Stimulated activated CD4-positive, alpha-beta T cell treated with anti-CD3 and anti-CD28 coated beads, Interleukin-4, amount 100 ng/mL, for 24 hours (primary cell): Measurements from ENCODE around the gene KLC1.

Experiments used
- DNase-seq: peaks from one replicate; pipeline ENCODE4 v3.0.0-alpha.2; 2020

Gene KLC1

GRCh38 chr14:103692871-103693270 is 63.9 kb downstream of the KLC1 start:
- DNase-seq, result no peak

DNA sequence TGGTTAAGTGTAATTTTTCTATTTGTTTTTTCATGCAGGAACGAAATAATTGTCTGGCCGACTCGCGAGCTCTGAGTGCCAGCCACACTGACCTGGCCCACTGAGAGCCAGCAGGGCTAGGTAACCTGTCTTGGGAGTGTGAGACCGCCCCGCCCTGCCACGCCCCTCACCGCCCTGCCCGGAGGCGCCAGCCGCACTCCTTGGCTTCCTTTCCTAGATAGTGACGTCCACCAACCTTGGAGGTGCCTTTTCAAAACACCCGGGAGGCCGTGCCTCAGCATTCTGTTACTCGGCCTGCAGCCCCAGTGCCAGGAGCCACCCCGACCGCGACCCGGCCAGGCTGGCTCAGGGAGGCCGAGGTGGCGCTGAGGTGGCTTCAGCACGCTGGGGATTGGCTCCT is 64.5 kb downstream of the KLC1 start:
- DNase-seq, result no peak

DNA sequence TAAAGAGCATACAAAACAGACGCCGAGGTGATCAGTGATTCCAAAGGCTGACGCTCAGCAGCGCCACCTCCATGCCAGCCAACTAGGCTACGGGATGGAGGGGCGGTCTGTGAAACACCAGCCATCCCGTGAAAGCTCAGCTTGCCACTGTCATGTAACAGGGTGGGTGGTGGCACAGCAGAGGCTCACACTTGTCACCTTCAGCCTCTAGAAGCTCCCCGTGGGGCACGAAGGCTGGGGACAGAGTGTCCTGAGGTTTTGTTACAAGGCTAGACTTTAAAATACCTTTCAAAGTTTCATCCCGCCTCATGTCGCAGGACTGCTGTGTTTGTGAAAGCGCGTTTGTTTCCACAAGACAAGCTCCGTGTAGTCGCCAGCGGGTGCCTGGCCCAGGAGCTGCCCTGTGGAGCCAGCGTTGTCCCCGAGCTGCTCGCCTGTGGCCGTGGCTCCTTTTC is 65.6 kb downstream of the KLC1 start:
- no peak for DNase-seq

DNA sequence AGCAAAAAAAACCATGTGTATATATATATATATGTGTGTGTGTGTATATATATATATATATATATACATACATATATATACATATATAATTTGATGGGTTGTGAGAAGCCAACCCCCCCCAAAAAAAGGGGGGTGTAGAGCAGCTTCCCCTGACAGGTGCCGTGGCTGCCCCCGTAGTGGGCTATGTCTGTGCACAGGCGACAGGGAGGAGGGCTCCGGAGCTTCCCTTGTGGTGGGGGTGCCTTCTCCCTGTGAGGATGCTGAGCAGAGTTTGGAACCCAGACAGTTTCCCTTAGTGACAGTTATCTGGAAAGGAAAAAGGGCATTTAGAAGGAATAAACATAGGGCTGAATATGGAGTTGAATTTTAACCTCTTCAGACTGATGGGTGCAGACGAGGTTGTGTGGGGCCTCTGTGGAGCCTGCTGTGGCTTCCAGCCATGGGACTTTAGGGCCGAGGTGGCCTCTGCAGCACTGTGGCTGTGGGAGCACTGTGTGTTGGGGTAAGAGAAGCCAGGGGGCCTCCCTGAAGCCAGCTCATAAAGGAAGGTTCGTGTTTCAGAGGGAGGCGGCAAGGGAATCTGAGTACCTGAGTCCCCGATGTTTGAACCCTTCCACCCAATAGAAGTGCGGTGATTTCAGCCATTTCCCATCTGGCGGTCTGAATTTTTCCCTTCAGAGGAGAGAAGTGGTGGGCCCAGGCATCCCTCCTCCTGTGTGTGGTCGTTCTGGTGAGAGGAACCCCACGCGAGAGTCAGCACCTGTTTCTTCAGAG is 66.5 kb downstream of the KLC1 start:
- no peak for DNase-seq

- no peak for DNase-seq
These were observed 67.0 kb downstream of the KLC1 start for GRCh38 chr14:103696070-103696402.

- DNase-seq, result no peak
These were observed 67.6 kb downstream of the KLC1 start for GRCh38 chr14:103696466-103697071.

GRCh38 chr14:103697206-103697602 is 68.2 kb downstream of the KLC1 start:
- DNase-seq, result no peak

DNA sequence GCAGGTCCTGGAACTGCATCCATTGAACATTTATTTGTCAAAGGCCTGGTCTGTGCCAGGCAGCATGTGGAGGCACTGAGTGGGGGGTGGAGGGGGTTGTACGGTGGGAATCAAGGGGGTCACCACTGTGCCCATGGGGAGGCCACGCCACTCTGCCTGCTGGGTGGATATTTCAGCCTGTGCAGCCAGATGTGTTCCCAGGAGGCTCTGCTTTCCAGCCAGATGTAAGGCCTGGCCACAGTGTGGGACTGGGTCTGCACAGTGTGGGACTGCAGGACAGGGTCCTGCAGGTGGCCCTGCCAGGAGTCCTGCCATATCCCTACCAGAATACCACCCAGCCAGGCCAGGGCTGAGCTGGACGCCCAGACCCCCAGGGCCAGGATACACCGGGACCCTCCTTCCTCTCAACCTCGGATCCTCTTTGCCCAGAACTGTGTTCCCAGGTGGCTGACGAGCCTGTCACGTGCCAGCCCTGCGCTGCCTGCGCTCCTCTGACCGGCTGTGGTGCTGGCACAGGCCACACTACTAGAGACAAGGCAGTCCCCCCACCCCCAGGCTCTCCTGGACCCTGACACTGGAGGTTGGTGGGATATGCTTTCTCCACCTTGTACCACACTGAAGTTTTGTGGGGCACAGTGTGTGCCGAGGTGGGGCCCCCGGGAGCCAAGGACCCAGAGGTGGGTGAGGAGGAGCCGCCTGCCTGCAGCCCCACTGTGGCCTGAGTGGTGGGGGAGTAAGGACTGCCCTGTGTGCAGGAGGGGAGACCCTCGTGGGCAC is 68.8 kb downstream of the KLC1 start:
- DNase-seq, result no peak

- no peak for DNase-seq
These were observed 69.6 kb downstream of the KLC1 start for GRCh38 chr14:103698380-103699260.

DNA sequence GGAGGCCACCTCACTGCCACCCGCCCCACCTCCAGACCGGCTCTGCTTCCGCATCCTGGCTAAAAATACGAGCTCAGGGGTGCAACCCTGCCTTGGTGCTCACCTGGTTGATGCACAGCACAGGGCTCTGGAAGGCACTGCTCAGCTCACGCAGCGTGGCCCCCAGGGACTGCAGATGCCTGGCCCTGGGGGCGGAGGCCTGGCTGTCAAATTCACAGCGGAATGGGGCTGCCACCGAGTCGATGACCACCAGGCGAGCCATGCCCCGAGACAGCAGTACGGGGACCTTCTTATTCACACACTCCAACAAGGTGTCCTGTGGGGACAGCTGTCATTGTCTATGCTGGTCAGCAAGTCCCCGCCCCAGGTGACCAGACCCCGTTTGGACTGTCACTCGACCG is 70.2 kb downstream of the KLC1 start:
- DNase-seq, result no peak

- DNase-seq, result no peak
These were observed 71.1 kb downstream of the KLC1 start for GRCh38 chr14:103699901-103700752.

DNA sequence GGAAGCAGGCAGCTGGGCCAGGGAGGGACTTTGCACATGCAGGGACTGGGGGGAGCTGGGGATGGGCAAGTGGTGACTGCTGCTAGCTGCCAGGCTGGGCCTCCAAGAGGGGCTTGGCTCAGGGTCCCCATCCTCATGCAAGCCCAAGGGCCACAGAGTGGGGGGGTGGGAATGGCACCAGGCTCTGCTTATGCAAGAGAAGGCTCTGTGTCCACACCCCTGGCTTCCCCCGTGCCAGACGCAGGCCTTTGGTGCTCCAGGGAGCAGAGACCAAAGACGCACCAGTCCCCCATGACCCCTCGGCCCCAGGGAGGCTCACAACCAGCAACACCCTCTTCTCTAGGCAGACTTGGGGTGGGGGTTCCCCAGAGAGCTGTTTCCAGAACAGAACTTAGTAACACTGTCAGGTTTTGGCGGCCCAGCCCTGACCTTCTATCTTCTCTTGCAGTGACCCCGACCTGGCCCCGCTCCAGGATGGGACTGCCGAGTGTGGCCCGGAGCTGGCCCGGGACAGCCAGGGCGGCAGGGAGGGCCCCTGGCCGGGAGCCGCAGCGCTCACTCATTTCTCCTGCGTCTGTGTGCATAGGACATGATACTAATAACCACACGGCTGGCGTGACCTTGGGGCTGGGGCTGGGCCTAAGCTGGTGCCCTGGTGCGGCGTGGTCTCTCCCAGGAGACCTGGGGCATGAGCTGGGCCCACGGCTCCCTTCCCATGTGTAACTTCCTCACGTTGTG is 71.9 kb downstream of the KLC1 start:
- DNase-seq, result no peak

DNA sequence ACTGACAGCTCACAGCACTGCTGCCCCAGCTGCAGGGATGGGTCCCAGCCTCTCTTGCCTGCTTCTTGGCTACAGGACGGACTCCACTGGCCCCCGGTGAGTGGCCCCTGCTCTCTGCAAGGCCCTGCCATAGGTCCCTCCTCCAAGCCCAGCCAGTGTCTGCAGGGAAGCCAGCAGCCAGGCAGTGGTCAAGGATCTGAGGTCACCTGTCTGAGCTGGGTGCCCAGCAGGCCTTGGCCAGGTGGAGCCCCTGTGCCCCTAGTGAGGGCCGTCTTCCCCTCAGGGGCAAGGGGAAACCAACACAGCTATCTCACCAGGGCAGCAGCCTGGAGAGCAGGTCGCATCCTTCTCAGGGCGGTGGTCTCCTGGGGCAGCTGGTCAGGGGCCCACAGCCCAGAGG is 73.1 kb downstream of the KLC1 start:
- DNase-seq, result no peak

- no peak for DNase-seq
These were observed 73.8 kb downstream of the KLC1 start for GRCh38 chr14:103702497-103703432.

GRCh38 chr14:103703433-103704385 is 74.7 kb downstream of the KLC1 start:
- DNase-seq, result no peak

DNA sequence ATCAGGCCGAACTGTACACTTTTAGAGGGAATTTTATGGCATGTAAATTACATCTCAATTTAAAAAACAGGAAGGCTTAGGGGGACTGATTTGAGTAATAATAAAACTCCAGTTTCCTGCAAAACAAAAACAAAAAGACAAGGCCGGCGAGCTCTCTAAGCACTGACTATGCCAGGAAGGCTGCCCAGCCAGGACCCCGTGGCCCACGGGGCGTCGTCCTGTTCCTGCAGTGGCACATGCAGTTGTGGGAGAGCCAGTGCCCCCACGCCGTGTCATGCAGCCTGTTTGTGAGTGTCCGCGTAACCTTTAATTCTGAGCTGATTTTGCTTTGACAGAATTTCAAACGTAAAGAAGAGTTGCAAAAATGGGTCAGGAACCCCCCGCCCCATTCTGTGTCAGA is 75.7 kb downstream of the KLC1 start:
- DNase-seq, result no peak

GRCh38 chr14:103705118-103705503 is 76.1 kb downstream of the KLC1 start:
- DNase-seq, result no peak

DNA sequence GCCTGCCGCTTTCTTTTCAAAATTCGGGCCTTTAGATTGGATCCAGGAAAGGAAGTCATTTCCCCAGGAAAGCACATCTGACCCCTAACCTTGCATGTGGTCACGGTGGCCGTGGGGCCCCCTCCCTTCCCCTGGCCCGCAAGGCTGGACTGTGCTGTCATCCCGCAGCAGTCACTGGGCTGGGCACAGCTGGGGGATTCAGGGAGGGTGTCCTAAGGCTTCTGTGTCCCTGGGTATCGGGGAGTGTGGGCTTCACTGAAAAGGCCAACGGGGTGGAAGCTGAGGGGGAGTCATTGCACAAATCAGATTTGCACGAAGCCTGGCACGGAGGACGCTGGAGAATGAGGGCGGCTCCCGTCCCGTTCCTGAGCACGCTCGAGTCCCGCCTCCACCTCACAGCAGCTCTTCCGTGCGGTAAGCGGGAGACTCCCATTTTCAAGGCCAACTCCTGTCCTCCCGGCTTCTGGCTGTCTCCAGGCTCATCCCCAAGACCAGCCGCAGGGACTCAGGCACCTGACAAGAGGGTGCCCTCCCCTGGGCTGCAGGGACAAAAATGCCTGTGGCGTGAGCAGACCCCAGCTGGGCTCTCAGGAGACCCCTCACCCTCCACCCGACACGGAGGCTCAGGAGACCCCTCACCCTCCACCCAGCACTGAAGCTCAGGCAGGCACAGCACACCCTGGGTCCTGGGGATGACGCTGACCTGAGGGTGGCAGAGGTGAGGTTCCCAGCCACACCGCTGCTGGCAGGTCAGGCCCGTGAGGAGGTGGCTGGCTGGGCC is 76.7 kb downstream of the KLC1 start:
- DNase-seq, result no peak
